H54 (cell line): ENCODE measurements around the gene CAPN5.

Experiments used
- DNase-seq: peaks from one replicate; pipeline ENCODE4 v3.0.0; 2011; ENCODE audit warnings: low spot score, mixed read lengths; ENCODE audit not compliant: insufficient read length
- FAIRE-seq: peaks from 3 replicates; lab custom pipeline; 2011; peaks lifted over from hg19 to GRCh38; lab: Jason Lieb, UNC
- POLR2A ChIP-seq: IDR thresholded peaks from 2 replicates; pipeline ENCODE4 v1.6.1; 2011; ENCODE audit warnings: low read depth, mild to moderate bottlenecking, low read length

CAPN5 gene

GRCh38 chr11:77144857-77145428 is 78.2 kb downstream of the CAPN5 start:
- DNase-seq (no peak), FAIRE-seq (no peak)
- TF ChIP-seq POLR2A: no peak

DNA sequence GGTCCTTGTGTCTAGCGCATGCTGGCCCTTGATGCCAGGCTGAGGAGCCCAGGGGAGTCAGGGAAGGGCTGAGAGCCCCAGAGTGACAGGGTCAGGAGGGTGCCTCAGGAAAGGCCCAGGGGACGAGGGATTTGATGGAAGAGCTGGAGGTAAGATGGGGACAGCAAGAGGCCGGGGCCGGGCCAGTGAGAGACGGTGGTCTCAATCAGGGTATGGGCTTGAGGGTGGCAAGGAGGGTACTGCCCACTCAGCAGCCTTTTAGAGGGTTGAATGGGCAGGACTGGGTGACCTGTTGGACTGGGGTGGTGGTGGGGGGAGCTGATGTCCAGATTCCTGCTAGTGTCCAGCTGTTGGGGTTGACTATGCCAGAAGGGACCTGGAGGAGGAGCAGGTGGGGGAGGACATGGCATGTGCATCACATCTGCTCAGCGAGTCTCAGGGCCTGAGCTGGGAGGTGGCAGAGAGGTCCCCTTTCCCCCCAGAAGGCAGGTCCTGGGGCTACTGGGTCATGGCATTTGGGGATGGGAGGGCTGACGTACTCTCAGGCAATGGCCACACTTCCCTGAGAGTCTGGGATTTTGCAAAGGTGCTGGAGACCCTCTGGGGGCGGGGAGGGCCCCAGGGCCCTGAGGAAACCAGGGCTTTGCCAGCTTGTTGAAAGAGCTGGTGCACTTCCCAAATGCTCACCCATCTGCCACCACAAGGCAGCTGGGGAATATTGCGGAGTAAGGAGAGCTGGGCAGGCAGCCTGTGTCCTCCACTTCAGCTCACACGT is 79.7 kb downstream of the CAPN5 start:
- no peak for DNase-seq
- no peak for FAIRE-seq
- TF ChIP-seq POLR2A: no peak

- TF ChIP-seq POLR2A: no peak
- no peak for FAIRE-seq
- DNase-seq: no peak
Measured at GRCh38 chr11:77147036-77147315, 80.2 kb downstream of the CAPN5 start.

DNA sequence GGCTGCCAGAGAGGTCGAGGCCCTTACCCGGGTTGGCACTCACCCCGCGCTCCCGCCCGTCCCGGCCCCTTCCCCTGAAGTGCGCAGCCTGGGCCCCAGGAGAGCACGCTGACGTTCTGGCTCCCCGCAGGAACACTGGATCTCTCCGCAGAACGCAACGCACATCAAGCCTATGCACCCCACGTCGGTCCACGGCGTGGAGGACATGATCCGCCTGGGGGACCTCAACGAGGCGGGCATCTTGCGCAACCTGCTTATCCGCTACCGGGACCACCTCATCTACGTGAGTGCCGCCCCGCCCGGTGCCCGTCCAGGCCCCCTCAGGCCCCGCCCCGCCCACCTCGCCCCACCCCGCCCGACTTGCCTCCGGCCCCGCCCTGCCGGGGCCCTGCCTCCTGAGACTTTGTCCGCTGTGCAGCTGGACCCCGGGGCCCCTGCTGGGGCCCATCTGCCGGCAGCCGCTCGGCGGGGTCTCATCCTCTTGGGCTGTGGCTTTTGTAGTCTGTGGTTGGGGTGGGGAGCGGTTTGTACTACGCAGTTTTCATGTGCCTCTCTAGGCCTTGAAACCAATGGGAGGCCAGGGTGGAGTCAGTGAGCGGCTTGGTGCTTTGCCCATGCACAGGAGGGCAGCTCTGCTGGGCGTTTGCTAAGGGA is 81.0 kb downstream of the CAPN5 start:
- DNase-seq (no peak), FAIRE-seq (no peak)
- no peak for TF ChIP-seq POLR2A

DNA sequence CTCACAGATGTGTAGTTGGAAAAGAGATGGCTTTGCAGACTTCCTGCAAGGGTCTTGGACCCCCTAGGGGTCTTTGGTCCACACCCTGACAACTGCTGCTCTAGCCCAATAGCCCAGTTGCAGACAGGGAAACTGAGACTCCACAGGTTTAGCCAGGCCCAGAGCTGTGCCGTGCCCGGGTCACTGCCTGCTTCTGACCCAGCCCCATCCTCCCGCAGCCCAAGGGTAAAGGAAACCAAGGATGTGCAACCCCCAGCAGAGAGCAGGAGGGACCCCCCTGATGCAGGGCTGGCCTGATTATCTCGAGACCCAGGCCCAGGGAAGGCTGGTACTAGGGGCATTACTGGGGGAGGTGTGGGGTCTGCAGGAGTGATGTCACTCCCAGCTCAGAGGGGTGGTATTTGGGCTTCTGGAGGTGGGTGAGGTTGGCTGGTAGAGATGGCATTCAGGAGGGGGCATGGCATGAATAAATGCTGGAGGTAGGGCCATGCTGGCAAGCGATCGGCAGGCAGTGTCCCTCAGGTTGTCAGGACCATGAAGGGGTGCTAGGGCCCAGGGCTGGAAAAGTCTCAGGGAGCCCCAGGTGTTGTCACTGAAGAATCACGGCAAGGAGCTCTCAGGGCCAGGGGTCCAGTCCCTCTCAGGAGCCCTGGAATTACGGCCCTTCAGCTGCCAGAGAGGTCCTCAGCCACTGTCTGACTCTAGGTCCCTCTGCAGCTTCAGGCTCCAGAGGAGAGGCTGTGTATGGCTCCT is 82.4 kb downstream of the CAPN5 start:
- no peak for FAIRE-seq
- TF ChIP-seq POLR2A: no peak

GRCh38 chr11:77149716-77150392 is 83.1 kb downstream of the CAPN5 start:
- DNase-seq (no peak), FAIRE-seq (no peak)
- no peak for TF ChIP-seq POLR2A

More for the DNA sequence above, 82.4 kb downstream of the CAPN5 start:
- DNase-seq: no peak

- DNase-seq (no peak), FAIRE-seq (no peak)
- TF ChIP-seq POLR2A: no peak
Measured at GRCh38 chr11:77150836-77151235, 84.1 kb downstream of the CAPN5 start.

GRCh38 chr11:77151804-77152509 is 85.2 kb downstream of the CAPN5 start:
- FAIRE-seq (no peak), DNase-seq (no peak)
- TF ChIP-seq POLR2A: no peak

- DNase-seq (no peak), FAIRE-seq (no peak)
- TF ChIP-seq POLR2A: no peak
Measured at GRCh38 chr11:77152846-77153245, 86.1 kb downstream of the CAPN5 start.

GRCh38 chr11:77153276-77154185 is 86.8 kb downstream of the CAPN5 start:
- FAIRE-seq: no peak
- TF ChIP-seq POLR2A: no peak
- DNase-seq: no peak

DNA sequence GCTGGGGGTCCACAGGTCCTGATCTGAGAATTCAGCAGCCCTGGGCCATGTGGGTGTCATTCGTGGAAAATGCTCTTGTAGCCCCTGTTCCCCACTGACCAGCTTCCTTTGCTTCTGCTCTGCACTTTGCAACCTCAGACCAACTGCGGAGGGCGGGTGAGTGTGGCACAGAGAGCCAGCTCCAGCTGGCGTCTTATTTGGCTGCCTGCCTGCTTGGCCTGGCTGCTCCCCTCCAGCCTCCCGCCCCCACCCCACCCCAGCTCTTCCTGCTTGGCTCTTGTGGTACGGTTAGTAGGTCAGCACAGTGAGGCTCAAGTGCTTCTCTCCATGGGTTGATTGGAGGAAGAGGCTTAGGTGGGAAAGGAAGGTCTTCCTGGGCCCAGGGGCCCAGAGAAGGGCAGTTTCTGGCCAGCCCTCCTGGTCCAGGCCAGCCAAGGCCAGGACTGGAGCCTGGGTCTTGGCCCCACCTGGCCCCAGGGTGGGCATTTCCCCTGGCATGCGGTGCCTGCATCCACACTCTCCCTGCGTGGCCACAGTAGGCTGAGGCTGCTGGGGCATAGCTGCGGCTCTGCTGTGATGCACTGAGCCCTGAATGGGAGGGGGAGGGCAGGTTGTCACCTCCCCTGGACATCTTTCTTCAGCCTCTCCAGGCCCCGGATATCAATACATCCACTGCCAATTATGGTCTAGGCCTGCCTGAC is 87.8 kb downstream of the CAPN5 start:
- TF ChIP-seq POLR2A: no peak
- FAIRE-seq (no peak), DNase-seq (no peak)

GRCh38 chr11:77155082-77155475 is 88.3 kb downstream of the CAPN5 start:
- TF ChIP-seq POLR2A: no peak
- FAIRE-seq (no peak), DNase-seq (no peak)
